Loucy (cell line): ENCODE data around the gene EXTL1.

ENCODE experiments used
- H2AFZ ChIP-seq: fragments of 200-600 bp; sonication (generic); 2 replicates; pipeline ENCODE4 v1.6.0; 2016; ENCODE audit warnings: antibody characterized with exemption, mild to moderate bottlenecking, low read length, moderate library complexity
- H3F3A ChIP-seq: fragments of 200-600 bp; 2 replicates; pipeline ENCODE4 v1.6.0; 2016; ENCODE audit warnings: antibody characterized with exemption, low read depth, mild to moderate bottlenecking
- H3K27me3 ChIP-seq: fragments of 200-600 bp; sonication (generic); 2 replicates; pipeline ENCODE4 v1.6.1; 2014; ENCODE audit warnings: low read length, mild to moderate bottlenecking; ENCODE audit not compliant: insufficient read depth, poor library complexity, severe bottlenecking
- H3K36me3 ChIP-seq: fragments of 200-600 bp; sonication (generic); 2 replicates; pipeline ENCODE4 v1.6.1; 2016; ENCODE audit warnings: low read length; ENCODE audit not compliant: insufficient read depth
- H3K4me1 ChIP-seq: fragments of 200-600 bp; sonication (generic); 2 replicates; pipeline ENCODE4 v1.5.1; 2014; ENCODE audit warnings: low read length, mild to moderate bottlenecking; ENCODE audit not compliant: insufficient read depth, poor library complexity, severe bottlenecking
- H3K4me2 ChIP-seq: fragments of 200-600 bp; sonication (generic); 2 replicates; pipeline ENCODE4 v1.6.0; 2014; ENCODE audit warnings: antibody characterized with exemption, low read length, low read depth, mild to moderate bottlenecking; ENCODE audit not compliant: poor library complexity, severe bottlenecking
- H3K4me3 ChIP-seq: fragments of 200-600 bp; sonication (generic); 2 replicates; pipeline ENCODE4 v1.5.1; 2014; ENCODE audit warnings: low read length, mild to moderate bottlenecking, mixed read lengths; ENCODE audit not compliant: poor library complexity, severe bottlenecking
- H3K79me2 ChIP-seq: fragments of 200-600 bp; sonication (generic); 2 replicates; pipeline ENCODE4 v1.6.1; 2014; ENCODE audit warnings: low read length; ENCODE audit not compliant: insufficient read depth
- H3K9ac ChIP-seq: fragments of 200-600 bp; sonication (generic); 2 replicates; pipeline ENCODE4 v1.6.0; 2014; ENCODE audit warnings: mild to moderate bottlenecking, low read depth, low read length, moderate library complexity; ENCODE audit not compliant: poor library complexity, severe bottlenecking
- H3K9me2 ChIP-seq: fragments of 200-600 bp; sonication (generic); replicated peaks from 2 replicates; pipeline ENCODE4 v1.6.1; 2016; ENCODE audit warnings: low read depth, low read length, mixed read lengths
- H3K9me3 ChIP-seq: fragments of 200-600 bp; sonication (generic); 2 replicates; pipeline ENCODE4 v1.6.1; 2014; ENCODE audit warnings: mild to moderate bottlenecking, antibody characterized with exemption, low read length, low read depth; ENCODE audit not compliant: insufficient read depth
- H4K20me1 ChIP-seq: fragments of 200-600 bp; sonication (generic); 2 replicates; pipeline ENCODE4 v1.6.0; 2014; ENCODE audit warnings: antibody characterized with exemption, low read length, mild to moderate bottlenecking; ENCODE audit not compliant: insufficient read depth, poor library complexity, severe bottlenecking
- CTCF ChIP-seq: fragments of 200-600 bp; sonication (generic); conservative IDR thresholded peaks from 2 replicates; pipeline ENCODE4 v1.5.1; 2014; ENCODE audit warnings: mild to moderate bottlenecking, antibody characterized with exemption, low read length
- EZH2phosphoT487 ChIP-seq: fragments of 200-600 bp; IDR thresholded peaks from 2 replicates; pipeline ENCODE4 v1.6.1; 2018; ENCODE audit warnings: antibody characterized with exemption, mild to moderate bottlenecking, moderate library complexity, borderline replicate concordance

Gene EXTL1

GRCh38 chr1:26037904-26038303, 16.3 kb downstream of the EXTL1 start:
- Histone ChIP-seq H3K9ac (no peak overlapping the region), H3F3A (no peaks in the 10 kb centered on the region), H3K9me2 (no peaks in the 10 kb centered on the region), H3K79me2 (no peaks in the 10 kb centered on the region), H3K4me3 (no peak overlapping the region), H3K4me2 (no peak overlapping the region), H2AFZ (no peak overlapping the region), H3K4me1 (peaks cover 23% of the 10 kb centered on the region), H4K20me1 (no peaks in the 10 kb centered on the region), H3K27me3 (peaks cover 8% of the 10 kb centered on the region), H3K36me3 (no peaks in the 10 kb centered on the region), H3K9me3 (no peaks in the 10 kb centered on the region)
- TF ChIP-seq CTCF (no peak), EZH2phosphoT487 (no peak)

- no peak overlapping the region for H2AFZ ChIP-seq
- TF ChIP-seq EZH2phosphoT487 (no peak), CTCF (no peak)
These were observed 16.9 kb downstream of the EXTL1 start for GRCh38 chr1:26038477-26038876.

GRCh38 chr1:26038904-26039303, 17.3 kb downstream of the EXTL1 start:
- Histone ChIP-seq H3F3A (no peaks in the 10 kb centered on the region), H3K36me3 (no peaks in the 10 kb centered on the region), H3K4me1 (peaks cover 23% of the 10 kb centered on the region), H4K20me1 (no peaks in the 10 kb centered on the region), H3K4me3 (no peak overlapping the region), H3K79me2 (no peaks in the 10 kb centered on the region), H3K9me2 (no peaks in the 10 kb centered on the region), H3K9ac (no peak overlapping the region), H3K27me3 (peaks cover 8% of the 10 kb centered on the region), H3K4me2 (no peak overlapping the region), H2AFZ (no peak overlapping the region), H3K9me3 (no peaks in the 10 kb centered on the region)
- TF ChIP-seq EZH2phosphoT487 (no peak), CTCF (no peak)

More at GRCh38 chr1:26038477-26038876, 16.9 kb downstream of the EXTL1 start:
- Histone ChIP-seq H4K20me1 (no peaks in the 10 kb centered on the region), H3K4me1 (peaks cover 23% of the 10 kb centered on the region), H3F3A (no peaks in the 10 kb centered on the region), H3K36me3 (no peaks in the 10 kb centered on the region), H3K79me2 (no peaks in the 10 kb centered on the region), H3K9me2 (no peaks in the 10 kb centered on the region), H3K4me2 (no peak overlapping the region), H3K9me3 (no peaks in the 10 kb centered on the region), H3K27me3 (peaks cover 8% of the 10 kb centered on the region), H3K9ac (no peak overlapping the region), H3K4me3 (no peak overlapping the region)
